Measurements from ENCODE around the gene NYAP2.
A peak's percentile ranks its signal among the peaks of the same experiment; 100 is the strongest.

The NYAP2 gene

GRCh38 chr2:225487878-225488416, 88.4 kb downstream of the NYAP2 start:
- no peak for DNase-seq

- no peak for DNase-seq
Observed at GRCh38 chr2:225488743-225489142, 89.2 kb downstream of the NYAP2 start.

GRCh38 chr2:225493420-225494099, 94.0 kb downstream of the NYAP2 start:
- no peak for DNase-seq

DNA sequence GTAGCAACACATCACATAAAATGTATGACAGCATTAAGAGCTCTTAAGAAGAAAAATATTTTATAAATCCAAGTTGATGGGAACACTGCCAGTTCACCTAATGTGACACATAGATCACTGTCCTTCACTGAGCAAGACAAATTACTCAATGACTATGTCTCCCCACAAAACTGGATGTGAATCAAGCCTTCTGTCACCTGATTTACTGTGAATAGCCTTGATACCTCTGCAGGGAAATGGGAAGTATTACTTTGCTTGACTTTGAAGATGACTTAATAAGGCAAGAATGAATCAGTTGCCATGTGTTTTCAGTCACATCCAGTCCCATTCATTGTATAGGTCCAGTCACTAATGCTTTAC, 94.6 kb downstream of the NYAP2 start:
- DNase-seq, result peak; percentile 28

- DNase-seq, result no peak
Observed at GRCh38 chr2:225495706-225496105, 96.2 kb downstream of the NYAP2 start.

DNA sequence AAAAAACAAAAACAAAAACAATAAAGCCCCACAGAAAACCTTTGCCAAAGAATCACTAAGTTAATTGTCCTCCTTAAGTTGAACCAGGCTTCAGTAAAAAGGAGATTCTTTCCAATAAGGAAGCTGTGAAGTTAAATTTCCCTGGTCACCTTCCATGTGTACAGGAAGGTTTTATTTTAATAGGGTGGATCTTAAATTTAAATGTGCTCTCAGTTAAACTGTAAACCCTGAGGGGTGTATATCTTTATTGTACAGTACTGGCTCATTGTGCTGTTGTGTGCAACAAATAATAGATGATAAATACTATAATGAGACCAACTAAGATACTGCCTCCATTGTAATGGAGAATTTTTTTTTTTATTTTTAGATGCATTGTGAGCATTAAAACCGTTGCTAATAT, 97.1 kb downstream of the NYAP2 start:
- DNase-seq, result no peak

DNA sequence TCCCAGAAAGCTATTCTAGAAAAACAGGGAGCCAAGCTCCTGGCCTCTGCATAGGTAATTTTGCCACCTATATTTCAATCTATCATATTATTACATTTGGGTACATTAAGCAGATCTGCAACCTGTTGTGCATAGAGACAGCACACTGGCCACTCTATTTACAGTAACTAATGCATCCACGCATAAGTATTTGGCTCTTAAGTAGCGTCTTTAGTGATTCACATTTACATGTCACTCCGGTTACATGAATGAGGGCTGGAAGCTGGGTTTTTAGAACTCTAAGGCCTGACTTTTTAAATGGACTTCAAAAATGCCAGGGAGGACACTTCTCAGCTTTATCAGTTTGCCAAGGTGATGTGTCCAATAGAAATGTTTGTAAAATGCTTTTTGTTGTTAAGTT, 97.7 kb downstream of the NYAP2 start:
- DNase-seq, result no peak

DNA sequence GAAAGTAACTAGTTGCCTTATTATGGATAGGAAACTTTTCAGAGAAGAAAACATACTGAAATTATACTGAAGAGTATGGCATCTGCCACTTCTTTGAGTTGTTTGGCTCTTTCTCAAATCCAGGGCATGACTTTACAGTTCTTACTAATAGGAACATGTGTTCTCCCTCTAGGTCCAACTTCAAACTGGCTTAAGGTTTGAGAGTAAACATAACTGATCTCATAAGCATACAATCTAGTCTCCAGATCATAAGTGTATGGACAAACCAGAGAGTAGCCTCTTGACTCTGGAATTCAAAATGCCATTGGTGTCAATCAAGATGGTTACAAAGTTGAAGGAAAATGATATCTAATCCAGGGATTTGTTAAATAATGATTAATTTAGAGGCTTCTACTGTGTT, 101.5 kb downstream of the NYAP2 start:
- no peak for DNase-seq

DNA sequence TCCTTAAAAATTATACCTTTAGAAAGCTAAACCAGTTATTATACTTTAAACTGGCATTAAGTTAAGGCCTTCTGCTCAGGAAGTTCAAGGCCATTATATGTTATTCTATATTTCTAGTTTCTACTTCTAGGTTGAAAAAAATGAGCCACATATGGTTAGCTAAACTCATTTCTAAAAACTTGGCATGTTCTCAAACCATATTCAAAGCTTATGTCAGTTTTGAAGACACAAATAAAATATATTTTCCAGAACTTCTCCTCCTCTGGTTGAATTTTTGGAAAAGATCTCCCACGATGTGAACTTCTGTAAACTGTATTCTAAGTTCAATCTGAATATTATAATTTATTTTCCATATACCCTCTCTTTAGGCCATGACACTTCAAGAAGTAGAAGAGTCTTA, 103.5 kb downstream of the NYAP2 start:
- no peak for DNase-seq

DNA sequence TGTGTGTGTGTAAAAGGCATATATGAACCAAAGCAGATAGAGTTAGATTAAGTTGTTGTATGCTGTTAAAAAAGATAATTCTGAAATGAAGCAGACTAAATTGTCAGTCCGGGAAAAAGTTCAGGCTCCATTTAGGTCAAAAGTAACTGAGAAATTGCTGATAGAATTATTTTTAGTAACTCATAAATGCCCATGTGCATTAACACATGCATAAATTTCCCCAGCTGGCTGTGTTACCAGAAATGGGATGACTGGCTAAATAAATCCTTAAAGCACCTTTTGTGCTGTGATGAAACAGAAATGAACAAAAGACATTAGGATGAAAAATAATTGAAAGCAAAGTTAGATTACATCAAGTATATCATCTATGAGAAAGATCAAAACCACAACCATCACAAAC, 111.3 kb downstream of the NYAP2 start:
- no peak for DNase-seq

DNA sequence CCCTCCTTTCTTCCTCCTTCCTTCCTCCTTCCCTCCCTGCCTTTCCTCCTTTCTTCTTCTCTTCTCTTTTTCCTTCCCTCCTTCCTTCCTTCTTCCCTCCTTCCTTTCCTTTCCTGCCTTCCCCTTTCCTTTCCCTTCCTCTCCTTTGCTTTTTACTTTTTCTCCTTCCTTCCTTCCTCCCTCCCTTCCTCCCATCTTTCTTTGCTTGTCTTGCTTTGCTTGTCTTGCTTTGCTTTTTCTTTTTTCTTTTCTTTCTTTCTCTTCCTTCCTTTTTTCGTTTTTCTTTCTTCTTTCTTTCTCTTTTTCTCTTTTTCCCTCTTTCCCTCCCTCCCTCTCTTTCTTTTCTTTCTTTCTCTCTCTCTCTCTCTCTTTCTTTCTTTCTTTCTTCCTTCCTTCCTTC, 113.0 kb downstream of the NYAP2 start:
- no peak for DNase-seq

GRCh38 chr2:225512876-225513540, 113.5 kb downstream of the NYAP2 start:
- peak; percentile 71 for DNase-seq

GRCh38 chr2:225515033-225515432, 115.5 kb downstream of the NYAP2 start:
- no peak for DNase-seq

DNA sequence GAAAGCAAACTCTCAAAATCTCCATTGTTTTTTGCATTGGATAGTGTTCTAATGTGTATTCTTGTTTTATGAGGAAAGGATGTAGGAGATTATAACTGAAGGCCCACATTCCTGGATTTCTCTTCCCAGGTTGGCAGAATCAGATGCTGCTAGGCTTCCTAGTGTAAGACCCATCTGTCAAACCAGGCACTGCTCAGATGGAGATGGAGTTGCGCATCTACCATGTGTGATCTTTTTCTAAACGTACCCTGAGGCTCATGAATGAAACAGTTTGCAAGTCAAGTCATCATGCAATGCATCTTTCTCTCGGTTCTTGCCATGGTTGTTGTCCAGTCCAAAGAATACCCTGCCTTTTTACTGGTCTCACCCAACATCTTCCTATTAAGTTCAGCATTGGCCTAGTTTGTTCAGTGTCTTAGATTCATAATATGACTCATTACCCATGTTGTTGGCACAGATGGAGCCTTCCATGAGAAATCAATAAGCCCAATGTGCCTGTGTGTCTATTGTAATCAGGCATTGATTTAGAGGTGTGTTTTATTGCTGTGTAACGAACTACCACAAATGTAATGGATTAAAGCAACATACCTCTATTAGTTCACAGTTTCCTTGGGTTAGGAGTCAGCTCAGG, 127.4 kb downstream of the NYAP2 start:
- no peak for DNase-seq

- no peak for DNase-seq
Observed at GRCh38 chr2:225531559-225531958, 132.0 kb downstream of the NYAP2 start.

GRCh38 chr2:225532096-225532495, 132.6 kb downstream of the NYAP2 start:
- DNase-seq, result no peak

DNA sequence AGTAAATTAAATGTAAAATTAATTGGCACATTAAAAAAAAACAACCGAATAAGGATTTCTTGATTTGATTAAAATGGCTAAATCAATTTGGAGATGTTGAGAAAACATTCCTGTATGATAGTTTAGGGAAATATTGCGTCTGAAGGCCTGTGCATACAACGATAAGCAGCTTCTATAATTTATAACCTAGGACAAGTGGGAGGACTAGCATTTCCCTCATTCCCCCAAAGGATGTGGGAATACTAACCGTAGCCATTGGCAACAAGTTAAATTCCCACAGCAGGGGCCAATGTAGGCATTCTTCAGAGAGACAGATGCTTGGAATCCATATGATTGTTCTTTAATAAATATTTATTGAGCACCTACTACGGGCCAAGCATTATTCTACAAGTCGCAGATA, 134.5 kb downstream of the NYAP2 start:
- DNase-seq, result no peak

DNA sequence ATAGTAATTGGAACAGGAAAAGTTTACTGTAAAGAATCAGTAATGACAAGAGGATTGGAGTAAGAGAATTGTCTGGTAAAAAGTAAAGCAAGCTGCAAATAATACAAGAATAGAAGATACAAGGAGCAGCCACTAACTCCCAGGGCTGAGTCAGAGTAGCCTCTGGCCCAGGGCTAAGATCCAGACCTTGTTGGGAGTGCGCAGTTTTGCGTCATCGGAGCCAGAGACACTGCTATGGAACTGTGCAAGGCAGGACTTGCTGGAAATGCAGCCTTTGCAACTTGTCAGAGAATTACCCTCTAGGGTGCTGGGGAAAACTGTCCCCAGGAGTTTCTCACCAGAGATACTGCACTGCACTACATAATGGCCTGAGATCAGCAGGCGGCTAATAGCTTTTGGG, 135.2 kb downstream of the NYAP2 start:
- DNase-seq, result peak; percentile 11

GRCh38 chr2:225536036-225536435, 136.5 kb downstream of the NYAP2 start:
- no peak for DNase-seq

DNA sequence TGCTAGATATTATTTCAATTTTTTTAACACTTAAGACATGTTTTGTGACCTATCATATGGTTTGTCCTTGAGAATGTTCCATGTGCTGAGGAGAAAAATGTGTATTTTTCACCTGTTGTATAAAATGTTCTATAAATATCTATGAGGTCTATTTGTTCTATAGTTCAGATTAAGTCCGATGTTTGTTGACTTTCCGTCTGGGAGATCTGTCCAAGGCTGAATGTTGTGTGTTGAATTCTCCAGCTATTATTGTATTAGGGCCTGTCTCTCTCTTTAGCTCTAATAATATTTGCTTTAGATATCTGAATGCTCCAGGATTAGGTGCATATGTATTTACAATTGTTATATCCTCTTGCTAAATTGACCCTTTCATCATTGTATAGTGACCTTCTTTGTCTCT, 144.1 kb downstream of the NYAP2 start:
- DNase-seq, result no peak

- no peak for DNase-seq
Observed at GRCh38 chr2:225556461-225556860, 157.0 kb downstream of the NYAP2 start.

DNA sequence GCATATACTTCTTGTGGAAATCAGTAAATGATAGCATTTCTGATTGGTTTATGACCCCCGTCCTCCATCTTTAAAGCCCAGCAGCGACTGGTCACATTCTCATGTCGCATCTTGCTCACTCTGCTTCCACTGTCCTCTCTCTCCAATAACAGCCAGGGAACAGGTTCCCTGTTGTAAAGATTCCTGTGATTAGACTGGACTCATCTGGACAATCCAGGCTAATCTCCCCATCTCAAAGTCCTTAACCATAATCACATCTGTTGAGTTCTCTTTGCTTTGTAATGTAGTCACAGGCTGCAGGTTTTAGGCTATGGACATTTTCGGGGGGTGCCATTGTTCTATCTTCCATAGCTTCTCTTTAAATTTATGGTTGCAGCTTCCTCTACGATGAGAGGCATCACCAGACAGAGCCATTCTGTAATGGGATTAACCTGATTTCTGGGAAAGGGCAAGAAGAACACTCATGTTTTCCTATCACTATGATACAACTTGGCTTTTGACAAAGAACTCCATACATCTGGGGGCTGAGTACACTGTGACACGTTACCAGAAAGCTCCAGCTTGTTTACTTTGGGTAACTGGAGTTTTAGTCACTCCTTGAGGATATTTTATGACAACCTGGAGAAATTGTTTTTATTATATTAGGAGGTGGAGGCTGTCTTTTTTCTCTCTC, 159.0 kb downstream of the NYAP2 start:
- DNase-seq, result no peak

GRCh38 chr2:225559072-225559415, 159.5 kb downstream of the NYAP2 start:
- DNase-seq, result no peak

GRCh38 chr2:225566798-225567197, 167.3 kb downstream of the NYAP2 start:
- no peak for DNase-seq

Measured in EL (cell line).